ENCODE data around the gene DSN1. TPM values are rescaled to one million over a fixed set of nuclear protein-coding genes. Genes with fewer than 3 reads are reported as not detected.

DSN1 gene
- total RNA-seq, 1 experiment from 2014 or later, result 27.9 TPM

GRCh38 chr20:36726168-36726567, 47.4 kb downstream of the DSN1 start:
- Histone ChIP-seq H3K9me3 (ENCODE audit: control insufficient read depth in 1 of 2, insufficient read depth in 1 of 2, low read depth in 1 of 2, low read length in 2 of 2) (no peaks in the 10 kb centered on the region), H3K9me2 (ENCODE audit: insufficient read depth) (no peaks in the 10 kb centered on the region), H3K27ac (ENCODE audit: low read depth, low read length) (no peak overlapping the region), H3K36me3 (ENCODE audit: control insufficient read depth in 1 of 2, insufficient read depth in 2 of 2, low read length in 2 of 2) (no peaks in the 10 kb centered on the region; a peak in 1 of 4 replicates), H3K79me2 (ENCODE audit: insufficient read depth, low read length) (0 out of 2 replicates have a peak, but pooled peaks cover 3% of the 10 kb centered on the region), H3K4me2 (ENCODE audit: low read length) (no peak overlapping the region), H4K20me1 (ENCODE audit: insufficient read depth) (no peaks in the 10 kb centered on the region), H2AFZ (ENCODE audit: low read depth, low read length, poor library complexity, severe bottlenecking) (no peak overlapping the region), H3K4me3 (replicated peaks in 1 of 2; ENCODE audit: low read depth in 1 of 2, low read length in 2 of 2) (no peak overlapping the region), H3K27me3 (ENCODE audit: insufficient read depth, low read length) (no peaks in the 10 kb centered on the region), H3K9ac (ENCODE audit: low read length) (no peak overlapping the region), H3K4me1 (ENCODE audit: control insufficient read depth in 1 of 2, insufficient read depth in 2 of 2, low read length in 2 of 2) (no peaks in the 10 kb centered on the region; a peak in 1 of 4 replicates)
- POLR2A ChIA-PET, result no interaction called here
- ATAC-seq, result no peak
- RAD21 ChIA-PET (ENCODE audit: low non-redundant PET in 1 of 2, low total read pairs in 2 of 2, uncharacterized antibody in 2 of 2, unreplicated experiment in 2 of 2), result no interaction called here
- BruUV-seq (replicated peaks), result no TSS peak
- intact Hi-C loops (cut with micrococcal nuclease), result no loop called here
- CTCF ChIA-PET, result no interaction called here
- DNase-seq (ENCODE audit: low read depth, low spot score), result no peak
- TF ChIP-seq TCF7L2 (IDR thresholded peaks at IDR 0.05; ENCODE audit: borderline replicate concordance, extremely low read depth, insufficient read depth, insufficient read length), result no peak
- no peak for TF ChIP-seq CEBPB (IDR thresholded peaks at IDR 0.05; ENCODE audit: low read depth)
- no peak for TF ChIP-seq ZNF274 (IDR thresholded peaks at IDR 0.05; ENCODE audit: low read depth, low read length)
- no peak for TF ChIP-seq REST (IDR thresholded peaks at IDR 0.05; ENCODE audit: low read depth)
- TF ChIP-seq CBX3 (IDR thresholded peaks at IDR 0.05; ENCODE audit: low read depth), result no peak
- no peak for TF ChIP-seq EGR1 (IDR thresholded peaks at IDR 0.05; ENCODE audit: low read depth)
- TF ChIP-seq EZH2phosphoT487 (IDR thresholded peaks at IDR 0.05; ENCODE audit: borderline replicate concordance), result no peak
- TF ChIP-seq ATF3 (IDR thresholded peaks at IDR 0.05), result no peak
- TF ChIP-seq JUND (IDR thresholded peaks at IDR 0.05), result no peak
- no peak for TF ChIP-seq RAD21 (IDR thresholded peaks at IDR 0.05; ENCODE audit: low read depth)
- no peak for TF ChIP-seq EZH2 (IDR thresholded peaks at IDR 0.05)
- no peak for TF ChIP-seq SRF (IDR thresholded peaks at IDR 0.05; ENCODE audit: low read depth)
- TF ChIP-seq ZFX (IDR thresholded peaks at IDR 0.05), result no peak
